Neural progenitor cell (in vitro differentiated cells): ENCODE data around the gene SMPD4.
"Not testable (repeated sequence)": the region's sequence is repeated elsewhere in the genome, so short reads cannot be mapped to it uniquely, and the experiment has no call there.

Experiments
- EZH2 ChIP-seq: fragments of 200-600 bp; sonication (generic); IDR thresholded peaks from 2 replicates; pipeline ENCODE4 v1.6.1; 2017; ENCODE audit warnings: antibody characterized with exemption, mild to moderate bottlenecking, moderate library complexity
- EZH2phosphoT487 ChIP-seq: fragments of 200-600 bp; sonication (generic); IDR thresholded peaks from 2 replicates; pipeline ENCODE4 v1.6.1; 2017; ENCODE audit warnings: antibody characterized with exemption
- TF ChIP-seq, protein P1 (sequence below): fragments of 200-600 bp; sonication (generic); IDR thresholded peaks from 2 replicates; pipeline ENCODE4 v1.5.1; 2017; ENCODE audit warnings: antibody characterized with exemption, mild to moderate bottlenecking

DNA sequence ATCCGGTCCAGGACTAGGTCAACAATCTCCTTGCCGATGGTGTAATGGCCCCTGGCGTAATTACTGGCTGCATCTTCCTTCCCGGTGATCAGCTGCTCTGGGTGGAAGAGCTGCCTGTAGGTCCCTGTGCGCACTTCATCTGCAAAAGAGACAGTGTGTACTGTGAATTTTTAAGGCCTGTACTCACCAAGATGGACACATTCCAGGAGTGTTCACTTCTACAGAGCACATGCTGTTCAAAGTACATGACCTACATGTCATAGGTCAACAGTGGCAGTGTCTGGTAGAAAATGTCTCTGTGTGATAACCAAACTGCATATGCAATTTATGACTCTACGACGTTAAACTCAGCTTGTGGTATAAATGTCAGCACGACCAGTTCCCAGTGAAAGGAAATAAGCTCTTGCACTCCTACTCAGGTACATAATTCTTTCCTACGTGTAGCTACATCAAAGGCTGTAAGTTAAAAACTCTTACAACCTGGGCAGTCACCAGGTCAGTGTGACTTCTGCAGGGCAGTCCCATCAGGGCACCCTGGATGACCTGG, 13.8 kb upstream of the SMPD4 start:
- TF ChIP-seq, protein P1, sequence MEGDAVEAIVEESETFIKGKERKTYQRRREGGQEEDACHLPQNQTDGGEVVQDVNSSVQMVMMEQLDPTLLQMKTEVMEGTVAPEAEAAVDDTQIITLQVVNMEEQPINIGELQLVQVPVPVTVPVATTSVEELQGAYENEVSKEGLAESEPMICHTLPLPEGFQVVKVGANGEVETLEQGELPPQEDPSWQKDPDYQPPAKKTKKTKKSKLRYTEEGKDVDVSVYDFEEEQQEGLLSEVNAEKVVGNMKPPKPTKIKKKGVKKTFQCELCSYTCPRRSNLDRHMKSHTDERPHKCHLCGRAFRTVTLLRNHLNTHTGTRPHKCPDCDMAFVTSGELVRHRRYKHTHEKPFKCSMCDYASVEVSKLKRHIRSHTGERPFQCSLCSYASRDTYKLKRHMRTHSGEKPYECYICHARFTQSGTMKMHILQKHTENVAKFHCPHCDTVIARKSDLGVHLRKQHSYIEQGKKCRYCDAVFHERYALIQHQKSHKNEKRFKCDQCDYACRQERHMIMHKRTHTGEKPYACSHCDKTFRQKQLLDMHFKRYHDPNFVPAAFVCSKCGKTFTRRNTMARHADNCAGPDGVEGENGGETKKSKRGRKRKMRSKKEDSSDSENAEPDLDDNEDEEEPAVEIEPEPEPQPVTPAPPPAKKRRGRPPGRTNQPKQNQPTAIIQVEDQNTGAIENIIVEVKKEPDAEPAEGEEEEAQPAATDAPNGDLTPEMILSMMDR: not testable (repeated sequence)
- not testable (repeated sequence) for TF ChIP-seq EZH2, EZH2phosphoT487
